Measurements from ENCODE around the gene CBLN3.

DNA sequence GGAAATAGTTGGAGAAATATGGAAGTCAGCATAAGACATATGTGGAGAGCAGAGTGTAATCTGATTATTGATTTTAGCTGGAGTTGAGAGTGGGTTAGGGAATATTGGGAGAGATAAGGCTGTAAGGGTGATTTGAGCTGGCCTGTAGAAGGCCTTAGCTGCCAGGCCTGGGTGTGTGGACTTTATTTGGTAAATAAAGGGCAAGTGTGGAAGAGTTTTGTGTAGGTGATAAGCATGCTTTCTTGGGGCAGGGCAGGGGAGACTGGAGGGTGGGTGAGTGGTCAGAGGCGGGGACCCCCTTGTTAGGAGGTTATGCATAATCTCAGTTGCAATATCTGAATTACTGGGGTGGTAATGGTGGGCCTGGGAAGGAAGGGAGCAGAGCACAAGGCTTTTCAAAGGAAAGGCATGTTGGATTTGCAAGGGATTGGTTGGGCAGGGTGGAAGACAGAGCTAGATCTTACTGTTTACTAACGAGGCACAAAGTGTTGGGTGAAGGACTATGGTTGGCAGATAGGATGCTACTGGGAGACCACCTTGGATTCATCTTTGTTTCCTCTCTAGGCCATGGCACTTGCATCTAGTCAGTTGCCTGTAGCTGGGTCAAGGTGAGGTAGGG lies 5.8 kb upstream of the CBLN3 start:
- TF ChIP-seq SIN3A (IDR thresholded peaks at IDR 0.05; ENCODE audit: low read depth) (no peak), SP1 (IDR thresholded peaks at IDR 0.05; ENCODE audit: low read depth) (no peak), CEBPB (IDR thresholded peaks at IDR 0.05; ENCODE audit: low read depth) (no peak), EGR1 (IDR thresholded peaks at IDR 0.05; ENCODE audit: low read depth) (no peak), EZH2 (IDR thresholded peaks at IDR 0.05) (no peak), EZH2phosphoT487 (IDR thresholded peaks at IDR 0.05; ENCODE audit: borderline replicate concordance) (no peak), POLR2AphosphoS5 (IDR thresholded peaks at IDR 0.05; ENCODE audit: low read depth, low read length) (no peak), TCF7L2 (IDR thresholded peaks at IDR 0.05; ENCODE audit: borderline replicate concordance, extremely low read depth, insufficient read depth, insufficient read length) (no peak), JUND (IDR thresholded peaks at IDR 0.05) (no peak), YY1 (IDR thresholded peaks at IDR 0.05; ENCODE audit: extremely low read depth, insufficient replicate concordance, low read depth, low read length) (no peak)
- TF ChIP-seq, protein P1, sequence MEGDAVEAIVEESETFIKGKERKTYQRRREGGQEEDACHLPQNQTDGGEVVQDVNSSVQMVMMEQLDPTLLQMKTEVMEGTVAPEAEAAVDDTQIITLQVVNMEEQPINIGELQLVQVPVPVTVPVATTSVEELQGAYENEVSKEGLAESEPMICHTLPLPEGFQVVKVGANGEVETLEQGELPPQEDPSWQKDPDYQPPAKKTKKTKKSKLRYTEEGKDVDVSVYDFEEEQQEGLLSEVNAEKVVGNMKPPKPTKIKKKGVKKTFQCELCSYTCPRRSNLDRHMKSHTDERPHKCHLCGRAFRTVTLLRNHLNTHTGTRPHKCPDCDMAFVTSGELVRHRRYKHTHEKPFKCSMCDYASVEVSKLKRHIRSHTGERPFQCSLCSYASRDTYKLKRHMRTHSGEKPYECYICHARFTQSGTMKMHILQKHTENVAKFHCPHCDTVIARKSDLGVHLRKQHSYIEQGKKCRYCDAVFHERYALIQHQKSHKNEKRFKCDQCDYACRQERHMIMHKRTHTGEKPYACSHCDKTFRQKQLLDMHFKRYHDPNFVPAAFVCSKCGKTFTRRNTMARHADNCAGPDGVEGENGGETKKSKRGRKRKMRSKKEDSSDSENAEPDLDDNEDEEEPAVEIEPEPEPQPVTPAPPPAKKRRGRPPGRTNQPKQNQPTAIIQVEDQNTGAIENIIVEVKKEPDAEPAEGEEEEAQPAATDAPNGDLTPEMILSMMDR (IDR thresholded peaks at IDR 0.05 in 2 of 3, conservative IDR thresholded peaks at IDR 0.05 in 1 of 3; ENCODE audit: borderline replicate concordance in 1 of 3, insufficient read depth in 1 of 3, low read depth in 2 of 3, low read length in 2 of 3), result no peak
- TF ChIP-seq, protein P2, sequence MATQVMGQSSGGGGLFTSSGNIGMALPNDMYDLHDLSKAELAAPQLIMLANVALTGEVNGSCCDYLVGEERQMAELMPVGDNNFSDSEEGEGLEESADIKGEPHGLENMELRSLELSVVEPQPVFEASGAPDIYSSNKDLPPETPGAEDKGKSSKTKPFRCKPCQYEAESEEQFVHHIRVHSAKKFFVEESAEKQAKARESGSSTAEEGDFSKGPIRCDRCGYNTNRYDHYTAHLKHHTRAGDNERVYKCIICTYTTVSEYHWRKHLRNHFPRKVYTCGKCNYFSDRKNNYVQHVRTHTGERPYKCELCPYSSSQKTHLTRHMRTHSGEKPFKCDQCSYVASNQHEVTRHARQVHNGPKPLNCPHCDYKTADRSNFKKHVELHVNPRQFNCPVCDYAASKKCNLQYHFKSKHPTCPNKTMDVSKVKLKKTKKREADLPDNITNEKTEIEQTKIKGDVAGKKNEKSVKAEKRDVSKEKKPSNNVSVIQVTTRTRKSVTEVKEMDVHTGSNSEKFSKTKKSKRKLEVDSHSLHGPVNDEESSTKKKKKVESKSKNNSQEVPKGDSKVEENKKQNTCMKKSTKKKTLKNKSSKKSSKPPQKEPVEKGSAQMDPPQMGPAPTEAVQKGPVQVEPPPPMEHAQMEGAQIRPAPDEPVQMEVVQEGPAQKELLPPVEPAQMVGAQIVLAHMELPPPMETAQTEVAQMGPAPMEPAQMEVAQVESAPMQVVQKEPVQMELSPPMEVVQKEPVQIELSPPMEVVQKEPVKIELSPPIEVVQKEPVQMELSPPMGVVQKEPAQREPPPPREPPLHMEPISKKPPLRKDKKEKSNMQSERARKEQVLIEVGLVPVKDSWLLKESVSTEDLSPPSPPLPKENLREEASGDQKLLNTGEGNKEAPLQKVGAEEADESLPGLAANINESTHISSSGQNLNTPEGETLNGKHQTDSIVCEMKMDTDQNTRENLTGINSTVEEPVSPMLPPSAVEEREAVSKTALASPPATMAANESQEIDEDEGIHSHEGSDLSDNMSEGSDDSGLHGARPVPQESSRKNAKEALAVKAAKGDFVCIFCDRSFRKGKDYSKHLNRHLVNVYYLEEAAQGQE (IDR thresholded peaks at IDR 0.05; ENCODE audit: low read depth), result no peak
- TF ChIP-seq, protein P3, sequence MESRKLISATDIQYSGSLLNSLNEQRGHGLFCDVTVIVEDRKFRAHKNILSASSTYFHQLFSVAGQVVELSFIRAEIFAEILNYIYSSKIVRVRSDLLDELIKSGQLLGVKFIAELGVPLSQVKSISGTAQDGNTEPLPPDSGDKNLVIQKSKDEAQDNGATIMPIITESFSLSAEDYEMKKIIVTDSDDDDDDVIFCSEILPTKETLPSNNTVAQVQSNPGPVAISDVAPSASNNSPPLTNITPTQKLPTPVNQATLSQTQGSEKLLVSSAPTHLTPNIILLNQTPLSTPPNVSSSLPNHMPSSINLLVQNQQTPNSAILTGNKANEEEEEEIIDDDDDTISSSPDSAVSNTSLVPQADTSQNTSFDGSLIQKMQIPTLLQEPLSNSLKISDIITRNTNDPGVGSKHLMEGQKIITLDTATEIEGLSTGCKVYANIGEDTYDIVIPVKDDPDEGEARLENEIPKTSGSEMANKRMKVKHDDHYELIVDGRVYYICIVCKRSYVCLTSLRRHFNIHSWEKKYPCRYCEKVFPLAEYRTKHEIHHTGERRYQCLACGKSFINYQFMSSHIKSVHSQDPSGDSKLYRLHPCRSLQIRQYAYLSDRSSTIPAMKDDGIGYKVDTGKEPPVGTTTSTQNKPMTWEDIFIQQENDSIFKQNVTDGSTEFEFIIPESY (IDR thresholded peaks at IDR 0.05; ENCODE audit: extremely low read depth, insufficient replicate concordance, low read length), result no peak
